A673 (cell line): ENCODE data around the gene HMGN2. TPM values are rescaled to one million over a fixed set of nuclear protein-coding genes. Genes with fewer than 3 reads are reported as not detected.
A peak's percentile ranks its signal among the peaks of the same experiment; 100 is the strongest.

Experiments used
- BruUV-seq: library from RNA; stranded (reverse); fragments of 400-500 nt; replicated peaks from 2 replicates; lab custom pipeline; 2021; lab: Mats Ljungman, UMichigan
- CTCF ChIA-PET: fragments of 300-600 bp; sonication (Branson Sonifier 250); formaldehyde crosslinking; loops from one replicate; lab custom pipeline; 2022; ENCODE audit warnings: antibody characterized with exemption; lab: Charles Lee
- POLR2A ChIA-PET: fragments of 300-600 bp; sonication (Branson Sonifier 250); formaldehyde crosslinking; loops from one replicate; lab custom pipeline; 2022; ENCODE audit warnings: antibody characterized with exemption; ENCODE audit not compliant: low non-redundant PET; lab: Charles Lee
- DNase-seq: peaks from one replicate; pipeline ENCODE4 v3.0.0-alpha.2; 2015; ENCODE audit warnings: low spot score
- H3K27ac ChIP-seq: fragments of 200-600 bp; sonication (generic); 2 replicates; pipeline ENCODE4 v1.5.1; 2016; ENCODE audit warnings: mixed run types, low read depth, mild to moderate bottlenecking, mixed read lengths, antibody characterized with exemption, low read length; ENCODE audit not compliant: poor library complexity, severe bottlenecking
- H3K27me3 ChIP-seq: fragments of 200-600 bp; sonication (generic); replicated peaks from 2 replicates; pipeline ENCODE4 v1.6.1; 2017; ENCODE audit warnings: mixed run types, low read depth, mild to moderate bottlenecking, mixed read lengths, antibody characterized with exemption, low read length; ENCODE audit not compliant: insufficient read depth, poor library complexity
- H3K36me3 ChIP-seq: fragments of 200-600 bp; sonication (generic); 2 replicates; pipeline ENCODE4 v1.6.1; 2016; ENCODE audit warnings: mixed run types, mild to moderate bottlenecking, mixed read lengths, antibody characterized with exemption, low read length; ENCODE audit not compliant: insufficient read depth, poor library complexity, severe bottlenecking
- H3K4me1 ChIP-seq: fragments of 200-600 bp; sonication (generic); 2 replicates; pipeline ENCODE4 v1.6.1; 2017; ENCODE audit warnings: mixed run types, mild to moderate bottlenecking, mixed read lengths, antibody characterized with exemption, low read length; ENCODE audit not compliant: insufficient read depth, poor library complexity, severe bottlenecking
- H3K4me3 ChIP-seq: fragments of 200-600 bp; sonication (generic); 2 replicates; pipeline ENCODE4 v1.5.1; 2016; ENCODE audit warnings: low read depth, mixed run types, mild to moderate bottlenecking, mixed read lengths, low read length; ENCODE audit not compliant: poor library complexity, severe bottlenecking
- H3K9me3 ChIP-seq: fragments of 200-600 bp; sonication (generic); 2 replicates; pipeline ENCODE4 v1.6.1; 2016; ENCODE audit warnings: mixed run types, low read depth, mild to moderate bottlenecking, mixed read lengths, antibody characterized with exemption, low read length; ENCODE audit not compliant: poor library complexity, severe bottlenecking
- CTCF ChIP-seq: fragments of 300-800, 200-600 bp; sonication (generic); conservative IDR thresholded peaks from 2 replicates; pipeline ENCODE4 v1.5.1; 2017; ENCODE audit warnings: low read depth, mild to moderate bottlenecking, antibody characterized with exemption, low read length, moderate library complexity, mixed read lengths
- EZH2 ChIP-seq: fragments of 200-600 bp; sonication (generic); IDR thresholded peaks from 2 replicates; pipeline ENCODE4 v1.6.1; 2017; ENCODE audit warnings: borderline replicate concordance, low read depth, mild to moderate bottlenecking, mixed read lengths, antibody characterized with exemption, low read length; ENCODE audit not compliant: poor library complexity, severe bottlenecking
- intact Hi-C: fragments of 100-400 bp; cut with micrococcal nuclease; formaldehyde crosslinking; loops from one replicate; pipeline ENCODE4 v1.10.0; 2022; ENCODE audit not compliant: unreplicated experiment
- total RNA-seq: library from RNA; stranded (reverse); gene quantifications from 2 replicates; pipeline ENCODE4 v1.2.3, GENCODE V29; 2021

Gene HMGN2
- total RNA-seq, 1 experiment from 2014 or later, result 1,080 TPM

GRCh38 chr1:26475989-26476388 is 3.7 kb downstream of the HMGN2 start:
- DNase-seq, result no peak
- H3K9me3 ChIP-seq, result no peaks in the 10 kb centered on the region
- no peaks in the 10 kb centered on the region for H3K27me3 ChIP-seq
- intact Hi-C loops, result no loop called here
- POLR2A ChIA-PET, result no interaction called here
- H3K36me3 ChIP-seq, result peaks cover 52% of the 10 kb centered on the region
- TF ChIP-seq EZH2, result no peak
- no peak for TF ChIP-seq CTCF
- peaks cover 18% of the 10 kb centered on the region for H3K4me1 ChIP-seq
- no TSS peak for BruUV-seq
- H3K27ac ChIP-seq, result no peak overlapping the region
- H3K4me3 ChIP-seq, result no peak overlapping the region
- CTCF ChIA-PET, result no interaction called here

- CTCF ChIA-PET, result no interaction called here
- Histone ChIP-seq H3K4me3 (no peak overlapping the region), H3K4me1 (peaks cover 14% of the 10 kb centered on the region), H3K27me3 (no peaks in the 10 kb centered on the region), H3K9me3 (no peaks in the 10 kb centered on the region), H3K27ac (peak overlapping the region; percentile 17), H3K36me3 (peaks cover 52% of the 10 kb centered on the region)
- DNase-seq, result no peak
- TF ChIP-seq CTCF, result no peak
- TF ChIP-seq EZH2, result no peak
- no TSS peak for BruUV-seq
- POLR2A ChIA-PET, result no interaction called here
- intact Hi-C loops, result no loop called here
These were observed 4.7 kb downstream of the HMGN2 start for GRCh38 chr1:26476958-26477357.

GRCh38 chr1:26477446-26478152 is 5.4 kb downstream of the HMGN2 start:
- no TSS peak for BruUV-seq
- H3K4me1 ChIP-seq, result peaks cover 14% of the 10 kb centered on the region
- POLR2A ChIA-PET, result no interaction called here
- peaks cover 52% of the 10 kb centered on the region for H3K36me3 ChIP-seq
- no peaks in the 10 kb centered on the region for H3K9me3 ChIP-seq
- CTCF ChIA-PET, result no interaction called here
- no peak overlapping the region for H3K4me3 ChIP-seq
- H3K27me3 ChIP-seq, result no peaks in the 10 kb centered on the region
- TF ChIP-seq EZH2 (no peak), CTCF (no peak)
- intact Hi-C loops, result no loop called here
- peak; percentile 40 for DNase-seq
- H3K27ac ChIP-seq, result peak overlapping the region; percentile 40
